Fibroblast of gingiva (primary cell): Measurements from ENCODE around the gene UBAP2.

Experiments
- DNase-seq: peaks from one replicate; pipeline ENCODE4 v3.0.0-alpha.2; 2011; ENCODE audit warnings: low read depth

UBAP2 gene

GRCh38 chr9:33877727-33878489, 170.8 kb downstream of the UBAP2 start:
- DNase-seq = no peak
